HG03439 (cell line): ENCODE data around the gene NAGLU.
A peak's percentile ranks its signal among the peaks of the same experiment; 100 is the strongest.
"Not testable (repeated sequence)": the region's sequence is repeated elsewhere in the genome, so short reads cannot be mapped to it uniquely, and the experiment has no call there.

Source experiments
- ATAC-seq: cut with Tn5 transposase; IDR thresholded peaks from one replicate; pipeline ENCODE4 v1.9.1; 2021; ENCODE audit warnings: mild to moderate bottlenecking, moderate library complexity; ENCODE audit not compliant: unreplicated experiment

Gene NAGLU

GRCh38 chr17:42521036-42521435, 15.0 kb upstream of the NAGLU start:
- ATAC-seq: no peak

GRCh38 chr17:42521666-42522262, 14.3 kb upstream of the NAGLU start:
- no peak for ATAC-seq

- no peak for ATAC-seq
These were observed 13.7 kb upstream of the NAGLU start for GRCh38 chr17:42522263-42522790.

GRCh38 chr17:42522798-42523278, 13.2 kb upstream of the NAGLU start:
- no peak for ATAC-seq

- no peak for ATAC-seq
These were observed 10.8 kb upstream of the NAGLU start for GRCh38 chr17:42525221-42525620.

GRCh38 chr17:42526031-42526444, 10.0 kb upstream of the NAGLU start:
- ATAC-seq: no peak

GRCh38 chr17:42527932-42528331, 8.1 kb upstream of the NAGLU start:
- no peak for ATAC-seq

GRCh38 chr17:42529061-42529460, 7.0 kb upstream of the NAGLU start:
- no peak for ATAC-seq

- no peak for ATAC-seq
These were observed 5.0 kb upstream of the NAGLU start for GRCh38 chr17:42530952-42531454.

GRCh38 chr17:42531455-42532354, 4.3 kb upstream of the NAGLU start:
- no peak for ATAC-seq

- peak; percentile 2 for ATAC-seq
These were observed 640 bp upstream of the NAGLU start for GRCh38 chr17:42535155-42536047.

- peak; percentile 55 for ATAC-seq
These were observed 523 bp downstream of the NAGLU start for GRCh38 chr17:42536372-42537155.

GRCh38 chr17:42537156-42537805, 1.2 kb downstream of the NAGLU start:
- ATAC-seq: no peak

GRCh38 chr17:42537826-42538451, 1.9 kb downstream of the NAGLU start:
- no peak for ATAC-seq

GRCh38 chr17:42538482-42538881, 2.4 kb downstream of the NAGLU start:
- no peak for ATAC-seq

GRCh38 chr17:42540558-42540957, 4.5 kb downstream of the NAGLU start:
- not testable (repeated sequence) for ATAC-seq

GRCh38 chr17:42541041-42541833, 5.2 kb downstream of the NAGLU start:
- ATAC-seq: no peak
